Transverse colon (tissue), 4 donors: ENCODE measurements around the gene TBCK. TPM values are rescaled to one million over a fixed set of nuclear protein-coding genes. Genes with fewer than 3 reads are reported as not detected.

Experiments
- DNase-seq: peaks from one replicate; pipeline ENCODE4 v3.0.0-alpha.2; 2019
- H3K27ac ChIP-seq, 4 donors: fragments of 200-600 bp; sonication (generic); 2 replicates each; pipeline ENCODE4 v1.5.1; 2016 to 2018; ENCODE audit warnings: inconsistent platforms in 4 of 4
- H3K27me3 ChIP-seq: fragments of 200-600 bp; sonication (generic); 2 replicates; pipeline ENCODE4 v1.5.1; 2017; ENCODE audit warnings: inconsistent platforms
- H3K36me3 ChIP-seq, 4 donors: fragments of 200-600 bp; sonication (generic); 2 replicates each; pipeline ENCODE4 v1.5.1; 2017 to 2019; ENCODE audit warnings: inconsistent platforms in 4 of 4
- H3K4me1 ChIP-seq, 4 donors: fragments of 200-600 bp; sonication (generic); 2 replicates each; pipeline ENCODE4 v1.5.1; 2017 to 2020; ENCODE audit warnings: inconsistent platforms in 4 of 4
- H3K4me3 ChIP-seq, 4 donors: fragments of 200-600 bp; sonication (generic); 1 replicate in 1 of 4; 2 replicates in 3 of 4; pipeline versions ENCODE4 v1.5.1 to v1.6.1; 2017 to 2019; ENCODE audit warnings: inconsistent platforms in 4 of 4
- H3K9me3 ChIP-seq, 2 donors: fragments of 200-600 bp; sonication (generic); 2 replicates each; pipeline ENCODE4 v1.5.1; 2017 to 2019; ENCODE audit warnings: inconsistent platforms in 2 of 2
- EP300 ChIP-seq: sonication (generic); formaldehyde crosslinking; IDR thresholded peaks from one replicate; pipeline ENCODE4 v1.6.1; 2017; ENCODE audit warnings: antibody characterized with exemption, low read depth
- POLR2A ChIP-seq: fragments of 450-650 bp; IDR thresholded peaks from one replicate; pipeline ENCODE4 v1.6.1; 2016; ENCODE audit warnings: antibody characterized with exemption, mild to moderate bottlenecking, moderate library complexity
- POLR2AphosphoS5 ChIP-seq, 3 donors: sonication (generic); formaldehyde crosslinking; IDR thresholded peaks; one replicate each; pipeline ENCODE4 v1.6.1; 2016; ENCODE audit warnings: antibody characterized with exemption in 3 of 3
- WGBS, 2 donors: methylation state at CpG; one replicate each; pipeline ENCODE4 v1.1.5; 2018; ENCODE audit warnings: low coverage in 1 of 2; 5-methylcytosine and 5-hydroxymethylcytosine counted together
- in situ Hi-C, 4 donors: fragments of 200-750 bp; cut with MboI; loops; one replicate each; pipeline versions ENCODE4 v1.15.0 to v1.15.1; 2017; ENCODE audit warnings: low sequenced_read_pairs in 3 of 4, low pct_ligation_motif_present in 1 of 4, low pct_unique_long_range_greater_than_20kb in 1 of 4
- intact Hi-C: fragments of 100-400 bp; cut with DNase I; formaldehyde crosslinking; loops from one replicate; pipeline ENCODE4 v1.15.1; 2023; ENCODE audit warnings: low total_unique reads
- total RNA-seq, 4 donors: library from RNA; depleted of rRNA; stranded (reverse); fragments of >200 nt; gene quantifications; one replicate each; pipeline ENCODE4 v1.1.0, GENCODE V29; 2016
- TF ChIP-seq, protein P1 (sequence below), 5 experiments: fragments of 200-600 bp in 3 of 5; fragments of 450-650 bp in 2 of 5; sonication (generic) in 3 of 5; IDR thresholded peaks; 1 replicate in 2 of 5; 2 replicates in 3 of 5; pipeline ENCODE4 v1.5.1; 2016 to 2017; ENCODE audit warnings: antibody characterized with exemption in 5 of 5, inconsistent platforms in 3 of 5, mild to moderate bottlenecking in 2 of 5, moderate library complexity in 1 of 5

TBCK gene
- total RNA-seq, 4 donors from 2014 or later = 31.0 to 82.7 (median 51.4) TPM

DNA sequence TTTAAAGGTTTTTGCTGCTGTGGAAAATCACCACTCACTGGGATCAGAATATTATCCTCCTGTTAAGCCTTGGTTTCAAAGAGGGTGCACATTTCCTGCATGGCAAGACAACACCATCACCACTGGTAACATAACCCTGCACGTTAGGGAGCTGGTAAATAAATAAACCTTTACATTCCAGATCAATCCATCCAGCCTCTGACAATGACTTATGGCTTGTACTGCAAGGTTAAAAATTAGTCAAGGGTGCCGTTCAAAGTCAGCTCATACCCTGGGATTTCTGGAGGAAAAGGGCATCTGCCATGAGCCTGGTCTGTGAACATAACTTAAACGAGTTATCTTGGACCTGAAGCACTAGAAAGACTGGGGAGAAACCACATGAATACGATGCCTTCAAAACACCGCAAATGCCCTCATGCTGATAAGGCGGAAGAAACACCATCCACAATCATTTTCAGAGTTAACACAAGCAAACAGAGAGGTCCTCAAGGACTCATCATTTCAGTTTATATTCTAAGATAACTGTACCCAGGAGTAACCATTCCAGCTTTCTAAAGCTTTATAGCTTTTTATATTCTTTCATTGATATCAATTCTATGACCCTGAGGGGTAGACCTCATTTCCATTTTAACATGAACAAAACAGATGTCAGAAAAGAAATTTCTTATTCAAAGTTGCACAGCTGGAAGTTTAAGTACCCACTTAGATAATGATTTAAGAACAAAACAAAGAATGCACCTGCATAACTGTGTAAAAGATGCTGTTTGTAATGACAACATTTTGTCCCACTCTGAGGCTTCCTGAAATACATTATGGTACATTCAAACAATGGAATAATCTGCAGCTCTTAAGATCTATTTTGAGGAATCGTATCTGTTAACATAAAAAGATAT is 317.6 kb downstream of the TBCK start:
- in situ Hi-C loops (no loop called here), intact Hi-C loops (no loop called here)
- Histone ChIP-seq H3K4me1 (peaks cover 0 to 5% (median 0%) of the 10 kb centered on the region in 4 donors), H3K4me3 (no peak overlapping the region), H3K27me3 (no peaks in the 10 kb centered on the region), H3K27ac (peak overlapping the region in 1 of 4 donors; percentile 13), H3K9me3 (no peaks in the 10 kb centered on the region), H3K36me3 (no peaks in the 10 kb centered on the region)
- no peak for DNase-seq
- 59 to 61% methylated on average over 3 to 7 of the region's 7 CpGs for WGBS, 2 donors
- TF ChIP-seq EP300 (no peak), POLR2A (no peak), POLR2AphosphoS5 (IDR thresholded peaks at IDR 0.05) (no peak)
- TF ChIP-seq, protein P1, sequence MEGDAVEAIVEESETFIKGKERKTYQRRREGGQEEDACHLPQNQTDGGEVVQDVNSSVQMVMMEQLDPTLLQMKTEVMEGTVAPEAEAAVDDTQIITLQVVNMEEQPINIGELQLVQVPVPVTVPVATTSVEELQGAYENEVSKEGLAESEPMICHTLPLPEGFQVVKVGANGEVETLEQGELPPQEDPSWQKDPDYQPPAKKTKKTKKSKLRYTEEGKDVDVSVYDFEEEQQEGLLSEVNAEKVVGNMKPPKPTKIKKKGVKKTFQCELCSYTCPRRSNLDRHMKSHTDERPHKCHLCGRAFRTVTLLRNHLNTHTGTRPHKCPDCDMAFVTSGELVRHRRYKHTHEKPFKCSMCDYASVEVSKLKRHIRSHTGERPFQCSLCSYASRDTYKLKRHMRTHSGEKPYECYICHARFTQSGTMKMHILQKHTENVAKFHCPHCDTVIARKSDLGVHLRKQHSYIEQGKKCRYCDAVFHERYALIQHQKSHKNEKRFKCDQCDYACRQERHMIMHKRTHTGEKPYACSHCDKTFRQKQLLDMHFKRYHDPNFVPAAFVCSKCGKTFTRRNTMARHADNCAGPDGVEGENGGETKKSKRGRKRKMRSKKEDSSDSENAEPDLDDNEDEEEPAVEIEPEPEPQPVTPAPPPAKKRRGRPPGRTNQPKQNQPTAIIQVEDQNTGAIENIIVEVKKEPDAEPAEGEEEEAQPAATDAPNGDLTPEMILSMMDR (IDR thresholded peaks at IDR 0.05) = no peak

DNA sequence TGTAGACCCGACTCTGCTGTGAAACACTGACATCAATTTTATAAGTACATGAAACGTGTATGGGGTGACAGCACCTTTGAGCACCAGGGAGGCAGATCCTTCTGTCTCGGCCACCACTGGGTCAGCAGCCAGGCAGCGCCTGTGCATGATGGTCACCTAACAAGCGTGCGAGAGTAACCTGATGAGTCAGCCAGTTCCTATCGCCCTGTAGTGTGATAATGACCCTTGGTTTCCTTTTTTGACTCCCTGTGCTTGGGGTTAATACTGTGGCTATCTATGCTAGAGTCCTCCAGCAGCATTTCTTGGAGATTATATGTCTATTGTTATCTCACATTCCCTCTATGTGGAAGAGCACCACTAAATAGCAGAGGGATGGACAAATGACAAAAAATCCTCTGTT is 319.2 kb downstream of the TBCK start:
- no peaks in the 10 kb centered on the region for H3K27me3 ChIP-seq
- no peak for TF ChIP-seq POLR2AphosphoS5 (IDR thresholded peaks at IDR 0.05)
- no peak for TF ChIP-seq EP300
- no peak for TF ChIP-seq POLR2A
- TF ChIP-seq, protein P1 (IDR thresholded peaks at IDR 0.05) = no peak
- in situ Hi-C loops = no loop called here

DNA sequence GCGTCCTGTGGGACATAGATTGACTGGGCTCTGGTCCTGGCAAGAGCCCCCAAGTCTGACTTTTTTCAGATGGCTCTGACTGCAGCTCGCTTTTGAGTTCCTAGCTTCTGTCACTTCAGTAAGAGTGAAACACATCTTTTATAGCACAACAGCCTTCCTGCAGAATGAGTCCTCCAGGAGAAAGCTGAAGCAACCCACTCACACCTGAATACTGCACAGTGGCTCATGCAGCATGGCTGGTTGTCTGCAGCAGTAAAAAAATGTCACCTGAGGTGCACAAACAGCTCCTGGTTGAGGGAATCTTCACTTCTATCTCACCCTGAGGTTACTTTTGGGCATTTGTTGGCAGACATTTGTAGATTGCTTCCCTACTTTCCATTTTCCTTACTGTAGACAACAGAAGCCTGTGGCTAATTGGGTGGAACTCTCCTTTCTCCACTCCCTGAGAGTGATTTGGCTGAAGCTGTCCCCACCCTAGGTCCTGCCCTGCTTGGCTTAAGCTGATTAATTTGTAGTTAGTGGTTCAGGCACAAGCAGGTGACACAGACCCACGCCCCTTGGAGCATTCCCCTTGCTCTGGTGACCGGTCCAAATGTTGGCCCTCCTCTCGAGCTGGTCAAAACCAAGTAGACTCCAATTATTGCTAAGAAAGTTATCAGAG is 321.0 kb downstream of the TBCK start:
- in situ Hi-C loops (no loop called here), intact Hi-C loops (no loop called here)
- Histone ChIP-seq H3K4me1 (peaks cover 0 to 6% (median 3%) of the 10 kb centered on the region in 4 donors), H3K27me3 (no peaks in the 10 kb centered on the region), H3K27ac (no peak overlapping the region), H3K36me3 (no peaks in the 10 kb centered on the region), H3K9me3 (no peaks in the 10 kb centered on the region), H3K4me3 (no peak overlapping the region)
- TF ChIP-seq EP300 (no peak), POLR2A (no peak), POLR2AphosphoS5 (IDR thresholded peaks at IDR 0.05) (no peak)
- TF ChIP-seq, protein P1 (IDR thresholded peaks at IDR 0.05) = no peak
- no peak for DNase-seq
- WGBS, 2 donors = 72% methylated on average over 5 of the region's 5 CpGs; no CpG with 5 or more reads in 1 of the 2 donors

More for the DNA sequence above, 319.2 kb downstream of the TBCK start:
- Histone ChIP-seq H3K36me3 (no peaks in the 10 kb centered on the region), H3K9me3 (no peaks in the 10 kb centered on the region), H3K4me1 (peaks cover 0 to 5% (median 0%) of the 10 kb centered on the region in 4 donors), H3K4me3 (no peak overlapping the region), H3K27ac (no peak overlapping the region)
- intact Hi-C loops = no loop called here
- 66 to 82% methylated on average over 5 to 7 of the region's 7 CpGs for WGBS, 2 donors
- no peak for DNase-seq

DNA sequence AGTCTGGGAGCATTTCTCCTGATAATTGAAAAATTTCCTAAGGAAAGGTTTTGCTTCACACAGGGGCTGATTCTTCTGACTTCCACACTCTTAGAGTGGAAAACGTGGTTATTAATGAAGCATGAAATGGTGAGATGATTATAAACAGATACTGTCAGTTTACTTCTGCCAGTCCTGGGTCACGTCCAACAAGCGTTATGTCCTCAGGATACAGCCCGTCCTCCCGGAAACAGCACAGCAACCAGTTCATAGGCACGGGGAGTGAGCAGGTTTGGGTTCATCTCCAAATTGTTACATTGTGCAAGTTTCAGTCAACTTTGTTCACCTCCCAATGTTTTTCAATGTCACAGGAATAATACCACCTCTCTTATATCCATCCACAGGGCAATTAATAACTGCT is 321.9 kb downstream of the TBCK start:
- Histone ChIP-seq H3K36me3 (no peaks in the 10 kb centered on the region), H3K27ac (no peak overlapping the region), H3K4me1 (peaks cover 0 to 6% (median 3%) of the 10 kb centered on the region in 4 donors), H3K4me3 (no peak overlapping the region), H3K9me3 (no peaks in the 10 kb centered on the region), H3K27me3 (no peaks in the 10 kb centered on the region)
- TF ChIP-seq EP300 (no peak), POLR2AphosphoS5 (IDR thresholded peaks at IDR 0.05) (no peak), POLR2A (no peak)
- TF ChIP-seq, protein P1 (IDR thresholded peaks at IDR 0.05) = no peak
- intact Hi-C loops (no loop called here), in situ Hi-C loops (no loop called here)
- DNase-seq = no peak
- 57 to 63% methylated on average over 4 to 6 of the region's 6 CpGs for WGBS, 2 donors
